A549 (cell line): ENCODE results near the gene CNTNAP2. TPM values are rescaled to one million over a fixed set of nuclear protein-coding genes. Genes with fewer than 3 reads are reported as not detected.

Experiments used
- ATAC-seq, 2 experiments: fragments of 200-7000 bp in 1 of 2; fragments of >200 bp in 1 of 2; cut with Nextera tagmentation in 1 of 2; cut with Tn5 transposase in 1 of 2; 3 replicates each; pipeline versions ENCODE4 v1.8.0 to v1.9.1; 2018 to 2020; ENCODE audit warnings: mild to moderate bottlenecking in 1 of 2, moderate library complexity in 1 of 2
- CTCF ChIA-PET: fragments of 300-600 bp; sonication (Branson Sonifier 250); formaldehyde crosslinking; extraction: SDS; loops from one replicate; lab custom pipeline; 2021; ENCODE audit warnings: antibody characterized with exemption, inconsistent platforms; lab: Yijun Ruan, JAX
- POLR2A ChIA-PET: fragments of 350-600 bp; formaldehyde crosslinking; extraction: SDS; loops from one replicate; lab custom pipeline; 2021; ENCODE audit warnings: antibody characterized with exemption, inconsistent platforms; lab: Yijun Ruan, JAX
- DNase-seq, 2 experiments: peaks; one replicate each; pipeline versions ENCODE4 v3.0.0 to v3.0.0-alpha.2; 2011 to 2016; ENCODE audit warnings: low read depth in 1 of 2, low spot score in 1 of 2
- FAIRE-seq: peaks from 2 replicates; lab custom pipeline; 2011; peaks lifted over from hg19 to GRCh38; lab: Jason Lieb, UNC
- H3K27ac ChIP-seq, 2 experiments: fragments of >200 bp; sonication (Bioruptor Twin); formaldehyde crosslinking; 3 replicates each; pipeline ENCODE4 v1.5.1; 2016 to 2017
- H3K4me1 ChIP-seq: fragments of >200 bp; sonication (Bioruptor Twin); formaldehyde crosslinking; 3 replicates; pipeline ENCODE4 v1.6.1; 2016
- H3K4me2 ChIP-seq: fragments of >200 bp; sonication (Bioruptor Twin); formaldehyde crosslinking; 3 replicates; pipeline ENCODE4 v1.6.1; 2016
- H3K4me3 ChIP-seq: fragments of >200 bp; sonication (Bioruptor Twin); formaldehyde crosslinking; 3 replicates; pipeline ENCODE4 v1.5.1; 2016
- H3K9me3 ChIP-seq: fragments of >200 bp; sonication (Bioruptor Twin); formaldehyde crosslinking; 3 replicates; pipeline ENCODE4 v1.6.1; 2016
- BHLHE40 ChIP-seq: IDR thresholded peaks from 2 replicates; pipeline ENCODE4 v1.6.1; 2012; ENCODE audit warnings: low read depth, low read length, inconsistent platforms
- CEBPB ChIP-seq, 2 experiments: fragments of >200 bp in 1 of 2; sonication (Bioruptor Twin) in 1 of 2; formaldehyde crosslinking in 1 of 2; IDR thresholded peaks; 2 replicates each; pipeline ENCODE4 v1.6.1; 2012 to 2016
- CHD2 ChIP-seq: fragments of 150-350 bp; IDR thresholded peaks from 2 replicates; pipeline ENCODE4 v1.6.1; 2014; ENCODE audit warnings: low read length; ENCODE audit not compliant: partially characterized antibody
- EP300 ChIP-seq, 2 experiments: fragments of >200 bp; sonication (Bioruptor Twin); formaldehyde crosslinking; IDR thresholded peaks; 2 replicates in 1 of 2; 3 replicates in 1 of 2; pipeline ENCODE4 v1.6.1; 2016 to 2017
- FOSB ChIP-seq: fragments of 250-450 bp; sonication (Bioruptor Pico); IDR thresholded peaks from 2 replicates; pipeline ENCODE4 v1.5.0; 2020; ENCODE audit warnings: mild to moderate bottlenecking, moderate library complexity
- GATA3 ChIP-seq: IDR thresholded peaks from 2 replicates; pipeline ENCODE4 v1.6.1; 2012; ENCODE audit warnings: borderline replicate concordance
- HEYL ChIP-seq: fragments of 250-450 bp; sonication (Bioruptor Pico); IDR thresholded peaks from 2 replicates; pipeline ENCODE4 v1.8.0; 2021; ENCODE audit warnings: mild to moderate bottlenecking, moderate library complexity
- HOXB13 ChIP-seq: fragments of 250-450 bp; sonication (Bioruptor Pico); IDR thresholded peaks from 2 replicates; pipeline ENCODE4 v1.5.0; 2020; ENCODE audit warnings: low read depth, mild to moderate bottlenecking, moderate library complexity
- HOXB5 ChIP-seq: fragments of 250-450 bp; sonication (Bioruptor Pico); IDR thresholded peaks from 2 replicates; pipeline ENCODE4 v1.5.0; 2020; ENCODE audit warnings: mild to moderate bottlenecking, moderate library complexity
- JUNB ChIP-seq: fragments of >200 bp; sonication (Bioruptor Twin); formaldehyde crosslinking; IDR thresholded peaks from 2 replicates; pipeline ENCODE4 v1.6.1; 2016
- MAFK ChIP-seq: fragments of 450-650 bp; IDR thresholded peaks from 2 replicates; pipeline ENCODE4 v1.6.1; 2014; ENCODE audit not compliant: partially characterized antibody
- NPAS2 ChIP-seq: fragments of 250-450 bp; sonication (Bioruptor Pico); IDR thresholded peaks from 2 replicates; pipeline ENCODE4 v1.8.0; 2022; ENCODE audit warnings: mild to moderate bottlenecking, moderate library complexity, borderline replicate concordance
- PHF8 ChIP-seq: fragments of 200-600 bp; sonication (generic); IDR thresholded peaks from 2 replicates; pipeline ENCODE4 v1.6.1; 2016; ENCODE audit warnings: low read depth, mild to moderate bottlenecking, antibody characterized with exemption, moderate library complexity, borderline replicate concordance
- POLR2AphosphoS2 ChIP-seq: conservative IDR thresholded peaks from 2 replicates; pipeline ENCODE4 v1.6.1; 2012; ENCODE audit warnings: low read length, improper control_type of control experiment, inconsistent platforms
- RAD21 ChIP-seq, 2 experiments: fragments of >200 bp in 1 of 2; sonication (Bioruptor Twin) in 1 of 2; formaldehyde crosslinking in 1 of 2; IDR thresholded peaks in 1 of 2; conservative IDR thresholded peaks in 1 of 2; 2 replicates in 1 of 2; 3 replicates in 1 of 2; pipeline ENCODE4 v1.6.1; 2012 to 2018; ENCODE audit warnings: inconsistent platforms in 1 of 2
- RARB ChIP-seq: fragments of 250-450 bp; sonication (Bioruptor Pico); IDR thresholded peaks from 2 replicates; pipeline ENCODE4 v1.8.0; 2021; ENCODE audit warnings: mild to moderate bottlenecking, moderate library complexity
- RNF2 ChIP-seq: fragments of 200-600 bp; sonication (generic); IDR thresholded peaks from 2 replicates; pipeline ENCODE4 v1.6.1; 2016; ENCODE audit warnings: low read depth, mild to moderate bottlenecking, antibody characterized with exemption, moderate library complexity, borderline replicate concordance
- SREBF2 ChIP-seq: fragments of 450-650 bp; IDR thresholded peaks from 2 replicates; pipeline ENCODE4 v1.6.1; 2014; ENCODE audit warnings: mild to moderate bottlenecking, moderate library complexity
- ZC3H11A ChIP-seq: fragments of 450-650 bp; IDR thresholded peaks from 2 replicates; pipeline ENCODE4 v1.6.1; 2014; ENCODE audit warnings: antibody characterized with exemption, mild to moderate bottlenecking
- ZNF302 ChIP-seq: fragments of 250-450 bp; sonication (Bioruptor Pico); IDR thresholded peaks from 2 replicates; pipeline ENCODE4 v1.9.0; 2021; ENCODE audit warnings: inconsistent platforms, mild to moderate bottlenecking, moderate library complexity
- WGBS: methylation state at CpG from one replicate; pipeline ENCODE4 v1.1.6; 2017; ENCODE audit errors: missing lambda C conversion rate; 5-methylcytosine and 5-hydroxymethylcytosine counted together
- polyA plus RNA-seq, 4 experiments: library from polyadenylated mRNA; depleted of rRNA in 3 of 4; stranded (reverse); fragments of >200 nt; fragmentation: RNase III in 1 of 4; extraction: RNeasy Plus Mini Kit Qiagen cat#74134 plus additional on column Dnase treatment in 1 of 4; gene quantifications; 2 replicates in 3 of 4; 3 replicates in 1 of 4; pipeline ENCODE4 v1.2.3, GENCODE V29; 2011 to 2017
- TF ChIP-seq, protein P1 (sequence below): fragments of 250-450 bp; sonication (Bioruptor Pico); IDR thresholded peaks from 2 replicates; pipeline ENCODE4 v1.5.0; 2020; ENCODE audit warnings: low read depth, mild to moderate bottlenecking, moderate library complexity
- TF ChIP-seq, protein P2 (sequence below): IDR thresholded peaks from 2 replicates; pipeline ENCODE4 v1.6.1; 2012; ENCODE audit warnings: low read depth, borderline replicate concordance
- TF ChIP-seq, protein P3 (sequence below): fragments of >200 bp; sonication (Bioruptor Twin); formaldehyde crosslinking; IDR thresholded peaks from 2 replicates; pipeline ENCODE4 v1.6.1; 2016
- TF ChIP-seq, protein P4 (sequence below): fragments of 200-600 bp; sonication (generic); IDR thresholded peaks from 2 replicates; pipeline ENCODE4 v1.6.1; 2016; ENCODE audit warnings: antibody characterized with exemption, mild to moderate bottlenecking, moderate library complexity
- TF ChIP-seq, protein P5 (sequence below): IDR thresholded peaks from 2 replicates; pipeline ENCODE4 v1.6.1; 2012
- TF ChIP-seq, protein P6 (sequence below): fragments of >200 bp; sonication (Bioruptor Twin); formaldehyde crosslinking; IDR thresholded peaks from 3 replicates; pipeline ENCODE4 v1.6.1; 2016

The CNTNAP2 gene
- polyA plus RNA-seq, 2 of the 4 experiments (the other 2 are of a cell fraction): 0.05 to 0.13 TPM

DNA sequence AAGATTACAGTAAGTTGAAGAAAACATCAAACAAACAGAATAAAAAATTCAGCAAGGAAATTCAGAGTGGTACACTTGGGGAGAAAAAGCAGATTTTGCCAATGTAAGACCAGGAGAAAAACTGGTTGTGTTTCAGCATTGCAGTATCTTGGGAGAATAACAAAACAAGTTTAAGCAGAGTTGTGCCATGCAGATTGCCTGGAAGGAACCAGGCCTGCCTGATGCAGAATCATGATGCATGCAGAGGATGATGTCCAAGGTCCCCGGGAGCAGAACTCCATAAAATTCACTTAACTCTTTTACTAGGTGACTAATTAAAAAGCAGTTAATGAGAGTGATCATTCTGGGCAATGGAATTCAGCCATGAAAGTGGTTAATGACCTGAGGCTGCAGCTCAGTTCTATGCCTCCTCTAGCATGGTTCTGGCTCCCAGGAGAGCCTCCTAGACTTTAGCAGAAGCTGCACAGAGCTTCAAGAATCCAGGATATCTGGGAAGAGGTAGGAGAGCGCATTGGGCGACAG, 2094.3 kb downstream of the CNTNAP2 start:
- no peaks in the 10 kb centered on the region for H3K4me1 ChIP-seq
- CTCF ChIA-PET: interaction anchor here (1.0 to 1.1 kb wide), 2 partner anchors 31 to 40 kb away, joined by 3 read pairs; no protein-coding TSS in a partner anchor
- H3K27ac ChIP-seq: no peak overlapping the region
- DNase-seq (no peak), FAIRE-seq (no peak), ATAC-seq (no peak)
- POLR2A ChIA-PET: no interaction called here
- WGBS: 18% methylated on average over 3 of the region's 3 CpGs
- no peaks in the 10 kb centered on the region for H3K9me3 ChIP-seq
- no peak overlapping the region for H3K4me2 ChIP-seq
- H3K4me3 ChIP-seq: no peak overlapping the region
- TF ChIP-seq ZC3H11A: no peak
- no peak for TF ChIP-seq RAD21 (conservative IDR thresholded peaks at IDR 0.05 in 1 of 2, IDR thresholded peaks at IDR 0.05 in 1 of 2)
- TF ChIP-seq HEYL (CRISPR knock-in tag): no peak
- TF ChIP-seq, protein P1, sequence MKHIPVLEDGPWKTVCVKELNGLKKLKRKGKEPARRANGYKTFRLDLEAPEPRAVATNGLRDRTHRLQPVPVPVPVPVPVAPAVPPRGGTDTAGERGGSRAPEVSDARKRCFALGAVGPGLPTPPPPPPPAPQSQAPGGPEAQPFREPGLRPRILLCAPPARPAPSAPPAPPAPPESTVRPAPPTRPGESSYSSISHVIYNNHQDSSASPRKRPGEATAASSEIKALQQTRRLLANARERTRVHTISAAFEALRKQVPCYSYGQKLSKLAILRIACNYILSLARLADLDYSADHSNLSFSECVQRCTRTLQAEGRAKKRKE (CRISPR knock-in tag): no peak
- no peak for TF ChIP-seq EP300 (IDR thresholded peaks at IDR 0.05)
- no peak for TF ChIP-seq CEBPB (IDR thresholded peaks at IDR 0.05)
- TF ChIP-seq, protein P2, sequence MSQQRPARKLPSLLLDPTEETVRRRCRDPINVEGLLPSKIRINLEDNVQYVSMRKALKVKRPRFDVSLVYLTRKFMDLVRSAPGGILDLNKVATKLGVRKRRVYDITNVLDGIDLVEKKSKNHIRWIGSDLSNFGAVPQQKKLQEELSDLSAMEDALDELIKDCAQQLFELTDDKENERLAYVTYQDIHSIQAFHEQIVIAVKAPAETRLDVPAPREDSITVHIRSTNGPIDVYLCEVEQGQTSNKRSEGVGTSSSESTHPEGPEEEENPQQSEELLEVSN: no peak
- TF ChIP-seq CHD2: no peak
- no peak for TF ChIP-seq BHLHE40
- no peak for TF ChIP-seq NPAS2 (CRISPR knock-in tag)
- TF ChIP-seq, protein P3, sequence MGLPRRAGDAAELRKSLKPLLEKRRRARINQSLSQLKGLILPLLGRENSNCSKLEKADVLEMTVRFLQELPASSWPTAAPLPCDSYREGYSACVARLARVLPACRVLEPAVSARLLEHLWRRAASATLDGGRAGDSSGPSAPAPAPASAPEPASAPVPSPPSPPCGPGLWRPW: no peak
- TF ChIP-seq GATA3: no peak
- TF ChIP-seq JUNB: no peak
- no peak for TF ChIP-seq PHF8
- TF ChIP-seq POLR2AphosphoS2: no peak
- no peak for TF ChIP-seq HOXB5 (CRISPR knock-in tag)

DNA sequence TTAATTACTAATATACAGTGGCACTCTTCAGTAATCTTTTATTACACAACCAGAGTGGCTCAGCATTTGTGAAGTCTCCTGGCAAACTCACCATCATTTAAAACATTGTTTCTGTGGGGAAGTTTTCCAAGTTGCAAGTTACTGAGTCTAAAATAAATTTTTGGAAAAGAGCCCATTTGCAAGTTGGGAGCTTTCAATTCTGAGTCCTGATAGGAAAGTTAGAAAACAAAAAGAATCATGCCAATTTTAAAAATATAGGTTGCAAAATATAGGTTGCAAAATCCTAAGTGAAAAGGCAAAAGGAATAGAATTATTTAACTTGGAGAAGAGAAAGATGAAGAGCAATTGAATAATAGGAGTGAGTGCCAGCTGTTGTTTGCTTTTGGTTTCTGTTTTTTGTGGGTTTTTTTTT, 2095.1 kb downstream of the CNTNAP2 start:
- Histone ChIP-seq H3K4me1 (no peaks in the 10 kb centered on the region), H3K27ac (no peak overlapping the region), H3K9me3 (no peaks in the 10 kb centered on the region), H3K4me3 (no peak overlapping the region), H3K4me2 (no peak overlapping the region)
- ChIA-PET CTCF (interaction anchor here (1.0 kb wide), 1 partner anchor 41 kb away, joined by 3 read pairs; no protein-coding TSS in a partner anchor), POLR2A (no interaction called here)
- DNase-seq (no peak), FAIRE-seq (no peak), ATAC-seq (no peak)
- TF ChIP-seq, protein P4, sequence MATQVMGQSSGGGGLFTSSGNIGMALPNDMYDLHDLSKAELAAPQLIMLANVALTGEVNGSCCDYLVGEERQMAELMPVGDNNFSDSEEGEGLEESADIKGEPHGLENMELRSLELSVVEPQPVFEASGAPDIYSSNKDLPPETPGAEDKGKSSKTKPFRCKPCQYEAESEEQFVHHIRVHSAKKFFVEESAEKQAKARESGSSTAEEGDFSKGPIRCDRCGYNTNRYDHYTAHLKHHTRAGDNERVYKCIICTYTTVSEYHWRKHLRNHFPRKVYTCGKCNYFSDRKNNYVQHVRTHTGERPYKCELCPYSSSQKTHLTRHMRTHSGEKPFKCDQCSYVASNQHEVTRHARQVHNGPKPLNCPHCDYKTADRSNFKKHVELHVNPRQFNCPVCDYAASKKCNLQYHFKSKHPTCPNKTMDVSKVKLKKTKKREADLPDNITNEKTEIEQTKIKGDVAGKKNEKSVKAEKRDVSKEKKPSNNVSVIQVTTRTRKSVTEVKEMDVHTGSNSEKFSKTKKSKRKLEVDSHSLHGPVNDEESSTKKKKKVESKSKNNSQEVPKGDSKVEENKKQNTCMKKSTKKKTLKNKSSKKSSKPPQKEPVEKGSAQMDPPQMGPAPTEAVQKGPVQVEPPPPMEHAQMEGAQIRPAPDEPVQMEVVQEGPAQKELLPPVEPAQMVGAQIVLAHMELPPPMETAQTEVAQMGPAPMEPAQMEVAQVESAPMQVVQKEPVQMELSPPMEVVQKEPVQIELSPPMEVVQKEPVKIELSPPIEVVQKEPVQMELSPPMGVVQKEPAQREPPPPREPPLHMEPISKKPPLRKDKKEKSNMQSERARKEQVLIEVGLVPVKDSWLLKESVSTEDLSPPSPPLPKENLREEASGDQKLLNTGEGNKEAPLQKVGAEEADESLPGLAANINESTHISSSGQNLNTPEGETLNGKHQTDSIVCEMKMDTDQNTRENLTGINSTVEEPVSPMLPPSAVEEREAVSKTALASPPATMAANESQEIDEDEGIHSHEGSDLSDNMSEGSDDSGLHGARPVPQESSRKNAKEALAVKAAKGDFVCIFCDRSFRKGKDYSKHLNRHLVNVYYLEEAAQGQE: no peak
- TF ChIP-seq PHF8: no peak
- TF ChIP-seq ZNF302 (CRISPR knock-in tag): no peak
- TF ChIP-seq, protein P5, sequence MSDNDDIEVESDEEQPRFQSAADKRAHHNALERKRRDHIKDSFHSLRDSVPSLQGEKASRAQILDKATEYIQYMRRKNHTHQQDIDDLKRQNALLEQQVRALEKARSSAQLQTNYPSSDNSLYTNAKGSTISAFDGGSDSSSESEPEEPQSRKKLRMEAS: no peak
- TF ChIP-seq, protein P6, sequence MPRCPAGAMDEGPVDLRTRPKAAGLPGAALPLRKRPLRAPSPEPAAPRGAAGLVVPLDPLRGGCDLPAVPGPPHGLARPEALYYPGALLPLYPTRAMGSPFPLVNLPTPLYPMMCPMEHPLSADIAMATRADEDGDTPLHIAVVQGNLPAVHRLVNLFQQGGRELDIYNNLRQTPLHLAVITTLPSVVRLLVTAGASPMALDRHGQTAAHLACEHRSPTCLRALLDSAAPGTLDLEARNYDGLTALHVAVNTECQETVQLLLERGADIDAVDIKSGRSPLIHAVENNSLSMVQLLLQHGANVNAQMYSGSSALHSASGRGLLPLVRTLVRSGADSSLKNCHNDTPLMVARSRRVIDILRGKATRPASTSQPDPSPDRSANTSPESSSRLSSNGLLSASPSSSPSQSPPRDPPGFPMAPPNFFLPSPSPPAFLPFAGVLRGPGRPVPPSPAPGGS: no peak
- TF ChIP-seq POLR2AphosphoS2: no peak
- TF ChIP-seq HOXB13 (CRISPR knock-in tag): no peak
- TF ChIP-seq SREBF2: no peak
- TF ChIP-seq, protein P1 (CRISPR knock-in tag): no peak
- no peak for TF ChIP-seq MAFK
- no peak for TF ChIP-seq RARB (CRISPR knock-in tag)
- no peak for TF ChIP-seq RNF2
- TF ChIP-seq BHLHE40: no peak
- TF ChIP-seq FOSB (CRISPR knock-in tag): no peak
